Activated CD8-positive, alpha-beta T cell treated with anti-CD3 and anti-CD28 coated beads for 36 hours (primary cell): ENCODE data around the gene C1orf167. TPM values are rescaled to one million over a fixed set of nuclear protein-coding genes. Genes with fewer than 3 reads are reported as not detected.

Experiments
- ATAC-seq: fragments of 200-7000 bp; cut with Tn5 transposase; one replicate; pipeline ENCODE4 v1.10.0; 2021; ENCODE audit warnings: mild to moderate bottlenecking, moderate library complexity
- CTCF ChIA-PET: fragments of 350-600 bp; sonication (Branson Sonifier 250); formaldehyde crosslinking; loops from one replicate; lab custom pipeline; 2021; ENCODE audit warnings: antibody characterized with exemption; lab: Charles Lee
- POLR2A ChIA-PET: fragments of 350-600 bp; sonication (Branson Sonifier 250); formaldehyde crosslinking; loops from one replicate; lab custom pipeline; 2021; ENCODE audit warnings: antibody characterized with exemption; lab: Charles Lee
- DNase-seq: peaks from one replicate; pipeline ENCODE4 v3.0.0-alpha.2; 2020
- H3K27ac Mint-ChIP-seq: one replicate; pipeline ENCODE4 v1.8.0; 2021; ENCODE audit warnings: mild to moderate bottlenecking, mixed read lengths
- H3K27me3 Mint-ChIP-seq: one replicate; pipeline ENCODE4 v1.8.0; 2021; ENCODE audit warnings: mixed read lengths
- H3K36me3 Mint-ChIP-seq: one replicate; pipeline ENCODE4 v1.8.0; 2021; ENCODE audit warnings: low read depth, mixed read lengths
- H3K4me1 Mint-ChIP-seq: one replicate; pipeline ENCODE4 v1.8.0; 2021; ENCODE audit warnings: low read depth, mixed read lengths
- H3K4me3 Mint-ChIP-seq: one replicate; pipeline ENCODE4 v1.8.0; 2021; ENCODE audit warnings: mild to moderate bottlenecking, moderate library complexity, mixed read lengths
- H3K9me3 Mint-ChIP-seq: one replicate; pipeline ENCODE4 v1.8.0; 2021; ENCODE audit warnings: mixed read lengths
- CTCF ChIP-seq: fragments of 200-600 bp; IDR thresholded peaks from one replicate; pipeline ENCODE4 v1.8.0; 2022; ENCODE audit warnings: antibody characterized with exemption, mild to moderate bottlenecking
- intact Hi-C: fragments of 100-400 bp; cut with micrococcal nuclease; formaldehyde crosslinking; loops from one replicate; pipeline ENCODE4 v1.10.0; 2022
- total RNA-seq, 2 experiments: library from RNA; stranded (reverse); gene quantifications; one replicate each; pipeline ENCODE4 v1.2.3, GENCODE V29; 2021

The C1orf167 gene
- total RNA-seq, 2 experiments from 2014 or later, result not detected

GRCh38 chr1:11790880-11791715, 29.1 kb downstream of the C1orf167 start:
- peaks cover 6% of the 10 kb centered on the region for H3K36me3 Mint-ChIP-seq

GRCh38 chr1:11792106-11792505, 30.1 kb downstream of the C1orf167 start:
- no peak for TF ChIP-seq CTCF
- ChIA-PET POLR2A (interaction anchor here (3.8 kb wide), 1 partner anchor 116 kb away, joined by 17 read pairs; no protein-coding TSS in a partner anchor), CTCF (interaction anchor here (1.7 kb wide), 1 partner anchor 11 kb away, joined by 6 read pairs; no protein-coding TSS in a partner anchor)
- no peak overlapping the region for H3K27ac Mint-ChIP-seq
- DNase-seq (no peak), ATAC-seq (no peak)
- peaks cover 6% of the 10 kb centered on the region for H3K36me3 Mint-ChIP-seq
- intact Hi-C loops, result no loop called here
- H3K4me1 Mint-ChIP-seq, result no peaks in the 10 kb centered on the region
- no peaks in the 10 kb centered on the region for H3K9me3 Mint-ChIP-seq
- H3K27me3 Mint-ChIP-seq, result no peaks in the 10 kb centered on the region
- H3K4me3 Mint-ChIP-seq, result no peak overlapping the region

More at GRCh38 chr1:11790880-11791715, 29.1 kb downstream of the C1orf167 start:
- no peak for TF ChIP-seq CTCF
- H3K9me3 Mint-ChIP-seq, result no peaks in the 10 kb centered on the region
- no peaks in the 10 kb centered on the region for H3K27me3 Mint-ChIP-seq
- H3K27ac Mint-ChIP-seq, result peak overlapping the region; percentile 46
- no peaks in the 10 kb centered on the region for H3K4me1 Mint-ChIP-seq
- no peak for DNase-seq
- intact Hi-C loops, result no loop called here
- no peak overlapping the region for H3K4me3 Mint-ChIP-seq
- ChIA-PET POLR2A (interaction anchor here (0.9 to 3.8 kb wide), 2 partner anchors 14 to 117 kb away, joined by 3 to 17 read pairs; no protein-coding TSS in a partner anchor), CTCF (interaction anchor here (1.7 kb wide), 1 partner anchor 12 kb away, joined by 6 read pairs; no protein-coding TSS in a partner anchor)
- ATAC-seq, result no peak

- H3K9me3 Mint-ChIP-seq, result no peaks in the 10 kb centered on the region
- intact Hi-C loops, result no loop called here
- no peak overlapping the region for H3K4me3 Mint-ChIP-seq
- TF ChIP-seq CTCF, result no peak
- no peak for ATAC-seq
- H3K27ac Mint-ChIP-seq, result no peak overlapping the region
- H3K4me1 Mint-ChIP-seq, result no peaks in the 10 kb centered on the region
- H3K36me3 Mint-ChIP-seq, result peaks cover 6% of the 10 kb centered on the region
- CTCF ChIA-PET, result no interaction called here
- no peak for DNase-seq
- POLR2A ChIA-PET, result interaction anchor here (1.0 to 3.8 kb wide), 2 partner anchors 9 to 114 kb away, joined by 3 to 17 read pairs; no protein-coding TSS in a partner anchor
- H3K27me3 Mint-ChIP-seq, result no peaks in the 10 kb centered on the region
Measured at GRCh38 chr1:11793819-11794218, 31.8 kb downstream of the C1orf167 start.

GRCh38 chr1:11794446-11795237, 32.6 kb downstream of the C1orf167 start:
- Mint-ChIP-seq H3K9me3 (no peaks in the 10 kb centered on the region), H3K27ac (no peak overlapping the region), H3K36me3 (peaks cover 6% of the 10 kb centered on the region), H3K4me1 (no peaks in the 10 kb centered on the region), H3K4me3 (no peak overlapping the region), H3K27me3 (no peaks in the 10 kb centered on the region)
- DNase-seq (no peak), ATAC-seq (no peak)
- POLR2A ChIA-PET, result interaction anchor here (1.0 to 3.8 kb wide), 3 partner anchors 9 to 116 kb away, joined by 3 to 17 read pairs (median 3); no protein-coding TSS in a partner anchor
- no peak for TF ChIP-seq CTCF
- intact Hi-C loops, result no loop called here
- CTCF ChIA-PET, result no interaction called here
